ENCODE data around the gene C19orf81. TPM values are rescaled to one million over a fixed set of nuclear protein-coding genes. Genes with fewer than 3 reads are reported as not detected.

The C19orf81 gene
- total RNA-seq, 1 experiment from 2014 or later = 22.4 TPM

DNA sequence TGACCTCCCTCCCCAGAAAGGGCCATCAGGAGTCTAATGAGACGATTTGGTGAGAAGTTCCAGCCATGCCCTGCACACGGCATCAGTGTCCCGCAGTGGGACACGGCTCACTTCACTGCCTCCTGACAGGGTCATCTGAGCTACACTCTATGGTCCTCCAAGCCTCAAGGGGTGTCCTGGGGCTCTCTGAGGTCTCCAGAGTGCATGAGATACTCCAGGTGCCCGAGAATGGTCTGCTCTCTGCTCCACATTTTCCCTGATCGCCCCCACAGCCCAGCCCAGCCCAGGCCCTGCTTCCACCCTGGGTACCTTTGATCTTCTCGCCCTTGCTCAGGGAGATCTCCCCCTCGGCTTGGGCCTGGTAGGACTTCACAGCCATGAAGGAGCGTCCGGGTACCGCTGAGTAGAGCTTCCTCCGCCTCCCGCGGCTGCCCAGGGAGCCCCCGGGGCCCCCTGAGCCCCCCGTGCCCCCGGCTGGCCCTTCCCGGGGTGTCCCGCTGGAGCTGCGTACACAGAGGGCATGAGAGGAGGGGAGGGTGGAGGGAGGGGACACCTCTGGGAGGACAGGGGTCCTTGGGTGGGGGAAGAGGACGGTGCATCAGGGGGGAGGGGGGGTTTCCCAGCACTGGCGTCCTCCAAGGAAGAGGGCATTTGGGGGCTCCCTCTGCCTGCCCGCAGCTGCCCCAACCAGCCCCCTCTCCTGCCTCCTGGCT, 53.1 kb downstream of the C19orf81 start (continued):
- TF ChIP-seq, protein P1, sequence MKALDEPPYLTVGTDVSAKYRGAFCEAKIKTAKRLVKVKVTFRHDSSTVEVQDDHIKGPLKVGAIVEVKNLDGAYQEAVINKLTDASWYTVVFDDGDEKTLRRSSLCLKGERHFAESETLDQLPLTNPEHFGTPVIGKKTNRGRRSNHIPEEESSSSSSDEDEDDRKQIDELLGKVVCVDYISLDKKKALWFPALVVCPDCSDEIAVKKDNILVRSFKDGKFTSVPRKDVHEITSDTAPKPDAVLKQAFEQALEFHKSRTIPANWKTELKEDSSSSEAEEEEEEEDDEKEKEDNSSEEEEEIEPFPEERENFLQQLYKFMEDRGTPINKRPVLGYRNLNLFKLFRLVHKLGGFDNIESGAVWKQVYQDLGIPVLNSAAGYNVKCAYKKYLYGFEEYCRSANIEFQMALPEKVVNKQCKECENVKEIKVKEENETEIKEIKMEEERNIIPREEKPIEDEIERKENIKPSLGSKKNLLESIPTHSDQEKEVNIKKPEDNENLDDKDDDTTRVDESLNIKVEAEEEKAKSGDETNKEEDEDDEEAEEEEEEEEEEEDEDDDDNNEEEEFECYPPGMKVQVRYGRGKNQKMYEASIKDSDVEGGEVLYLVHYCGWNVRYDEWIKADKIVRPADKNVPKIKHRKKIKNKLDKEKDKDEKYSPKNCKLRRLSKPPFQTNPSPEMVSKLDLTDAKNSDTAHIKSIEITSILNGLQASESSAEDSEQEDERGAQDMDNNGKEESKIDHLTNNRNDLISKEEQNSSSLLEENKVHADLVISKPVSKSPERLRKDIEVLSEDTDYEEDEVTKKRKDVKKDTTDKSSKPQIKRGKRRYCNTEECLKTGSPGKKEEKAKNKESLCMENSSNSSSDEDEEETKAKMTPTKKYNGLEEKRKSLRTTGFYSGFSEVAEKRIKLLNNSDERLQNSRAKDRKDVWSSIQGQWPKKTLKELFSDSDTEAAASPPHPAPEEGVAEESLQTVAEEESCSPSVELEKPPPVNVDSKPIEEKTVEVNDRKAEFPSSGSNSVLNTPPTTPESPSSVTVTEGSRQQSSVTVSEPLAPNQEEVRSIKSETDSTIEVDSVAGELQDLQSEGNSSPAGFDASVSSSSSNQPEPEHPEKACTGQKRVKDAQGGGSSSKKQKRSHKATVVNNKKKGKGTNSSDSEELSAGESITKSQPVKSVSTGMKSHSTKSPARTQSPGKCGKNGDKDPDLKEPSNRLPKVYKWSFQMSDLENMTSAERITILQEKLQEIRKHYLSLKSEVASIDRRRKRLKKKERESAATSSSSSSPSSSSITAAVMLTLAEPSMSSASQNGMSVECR (CRISPR knock-in tag; IDR thresholded peaks at IDR 0.05; ENCODE audit: borderline replicate concordance) = no peak
- no peak for TF ChIP-seq ESRRA (CRISPR knock-in tag; IDR thresholded peaks at IDR 0.05; ENCODE audit: borderline replicate concordance)
- TF ChIP-seq, protein P2, sequence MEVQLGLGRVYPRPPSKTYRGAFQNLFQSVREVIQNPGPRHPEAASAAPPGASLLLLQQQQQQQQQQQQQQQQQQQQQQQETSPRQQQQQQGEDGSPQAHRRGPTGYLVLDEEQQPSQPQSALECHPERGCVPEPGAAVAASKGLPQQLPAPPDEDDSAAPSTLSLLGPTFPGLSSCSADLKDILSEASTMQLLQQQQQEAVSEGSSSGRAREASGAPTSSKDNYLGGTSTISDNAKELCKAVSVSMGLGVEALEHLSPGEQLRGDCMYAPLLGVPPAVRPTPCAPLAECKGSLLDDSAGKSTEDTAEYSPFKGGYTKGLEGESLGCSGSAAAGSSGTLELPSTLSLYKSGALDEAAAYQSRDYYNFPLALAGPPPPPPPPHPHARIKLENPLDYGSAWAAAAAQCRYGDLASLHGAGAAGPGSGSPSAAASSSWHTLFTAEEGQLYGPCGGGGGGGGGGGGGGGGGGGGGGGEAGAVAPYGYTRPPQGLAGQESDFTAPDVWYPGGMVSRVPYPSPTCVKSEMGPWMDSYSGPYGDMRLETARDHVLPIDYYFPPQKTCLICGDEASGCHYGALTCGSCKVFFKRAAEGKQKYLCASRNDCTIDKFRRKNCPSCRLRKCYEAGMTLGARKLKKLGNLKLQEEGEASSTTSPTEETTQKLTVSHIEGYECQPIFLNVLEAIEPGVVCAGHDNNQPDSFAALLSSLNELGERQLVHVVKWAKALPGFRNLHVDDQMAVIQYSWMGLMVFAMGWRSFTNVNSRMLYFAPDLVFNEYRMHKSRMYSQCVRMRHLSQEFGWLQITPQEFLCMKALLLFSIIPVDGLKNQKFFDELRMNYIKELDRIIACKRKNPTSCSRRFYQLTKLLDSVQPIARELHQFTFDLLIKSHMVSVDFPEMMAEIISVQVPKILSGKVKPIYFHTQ (CRISPR knock-in tag; IDR thresholded peaks at IDR 0.05) = no peak
- no peak for TF ChIP-seq JUN (CRISPR knock-in tag; IDR thresholded peaks at IDR 0.05)

DNA sequence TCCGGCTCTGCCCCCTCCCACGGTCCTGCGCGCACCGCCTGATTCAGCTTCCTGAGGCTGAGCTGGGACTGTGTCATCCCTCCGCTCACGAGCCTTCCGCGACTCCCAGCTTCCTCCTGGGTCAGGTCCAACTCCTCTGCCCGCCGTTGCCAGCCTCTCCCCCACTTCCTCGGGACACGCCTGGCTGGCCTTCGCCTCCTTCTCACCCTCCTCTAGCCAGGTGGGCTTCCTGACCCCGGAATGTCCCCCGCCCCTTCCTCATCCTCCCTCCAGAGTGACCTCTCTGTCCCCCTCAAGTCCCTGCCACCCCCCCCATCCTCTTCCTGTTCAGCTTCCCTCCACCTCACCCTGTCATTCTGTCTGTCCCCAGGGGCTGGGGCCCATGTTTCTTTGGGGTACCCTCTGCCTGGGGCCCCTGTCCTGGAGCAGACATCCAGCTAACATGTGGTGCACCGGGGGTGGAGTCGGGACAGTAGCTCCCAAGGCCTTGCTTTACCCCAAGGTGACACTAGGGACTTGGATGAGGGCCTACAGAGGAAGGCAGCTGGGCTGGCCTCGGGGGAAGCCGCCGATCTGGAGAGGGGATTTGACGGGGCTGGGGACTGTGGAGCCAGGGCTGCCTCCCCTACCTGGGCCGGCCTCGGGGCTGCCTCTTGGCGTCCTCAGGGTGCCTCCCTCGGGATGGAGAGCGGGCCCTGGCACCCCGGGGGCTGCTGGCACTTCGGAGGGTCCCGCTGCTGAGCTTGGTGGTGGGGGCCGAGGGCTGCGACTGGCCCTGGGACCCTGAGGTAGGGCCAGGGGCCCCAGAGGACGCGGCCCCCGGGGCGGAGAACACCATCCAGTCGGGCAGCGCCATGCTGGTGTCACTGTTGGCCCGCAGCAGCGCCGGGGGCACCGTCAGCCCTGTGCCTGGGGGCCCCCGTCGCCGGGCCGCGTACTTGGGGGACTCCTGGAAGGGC, 53.9 kb downstream of the C19orf81 start:
- peaks cover 51% of the 10 kb centered on the region for H3K27me3 Mint-ChIP-seq (ENCODE audit: low read depth)
- no peak overlapping the region for H3K4me3 Mint-ChIP-seq
- peaks cover 6% of the 10 kb centered on the region; the same call in 1 of the 2 replicates for H3K4me1 Mint-ChIP-seq
- no peak overlapping the region for H3K27ac Mint-ChIP-seq
- ChIA-PET CTCF (interaction anchor here (0.5 to 7.8 kb wide), 50 partner anchors 8 to 500 kb away, joined by 3 to 184 read pairs (median 4); partner anchors contain the start of genes C19orf81, CLEC11A and MYH14), POLR2A (interaction anchor here (0.8 kb wide), 1 partner anchor 102 kb away, joined by 4 read pairs; no protein-coding TSS in a partner anchor)
- ATAC-seq = peak; percentile 41
- H3K9me3 Mint-ChIP-seq = no peaks in the 10 kb centered on the region
- H3K36me3 Mint-ChIP-seq = no peaks in the 10 kb centered on the region
- no peak for DNase-seq (ENCODE audit: low spot score)
- TF ChIP-seq, protein P3, sequence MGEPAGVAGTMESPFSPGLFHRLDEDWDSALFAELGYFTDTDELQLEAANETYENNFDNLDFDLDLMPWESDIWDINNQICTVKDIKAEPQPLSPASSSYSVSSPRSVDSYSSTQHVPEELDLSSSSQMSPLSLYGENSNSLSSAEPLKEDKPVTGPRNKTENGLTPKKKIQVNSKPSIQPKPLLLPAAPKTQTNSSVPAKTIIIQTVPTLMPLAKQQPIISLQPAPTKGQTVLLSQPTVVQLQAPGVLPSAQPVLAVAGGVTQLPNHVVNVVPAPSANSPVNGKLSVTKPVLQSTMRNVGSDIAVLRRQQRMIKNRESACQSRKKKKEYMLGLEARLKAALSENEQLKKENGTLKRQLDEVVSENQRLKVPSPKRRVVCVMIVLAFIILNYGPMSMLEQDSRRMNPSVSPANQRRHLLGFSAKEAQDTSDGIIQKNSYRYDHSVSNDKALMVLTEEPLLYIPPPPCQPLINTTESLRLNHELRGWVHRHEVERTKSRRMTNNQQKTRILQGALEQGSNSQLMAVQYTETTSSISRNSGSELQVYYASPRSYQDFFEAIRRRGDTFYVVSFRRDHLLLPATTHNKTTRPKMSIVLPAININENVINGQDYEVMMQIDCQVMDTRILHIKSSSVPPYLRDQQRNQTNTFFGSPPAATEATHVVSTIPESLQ (CRISPR knock-in tag; IDR thresholded peaks at IDR 0.05) = no peak
- TF ChIP-seq ZNF423 (CRISPR knock-in tag; IDR thresholded peaks at IDR 0.05) (no peak), GTF2I (CRISPR knock-in tag; conservative IDR thresholded peaks at IDR 0.05) (no peak), ZNF396 (CRISPR knock-in tag; IDR thresholded peaks at IDR 0.05; ENCODE audit: borderline replicate concordance) (no peak), OVOL2 (CRISPR knock-in tag; IDR thresholded peaks at IDR 0.05; ENCODE audit: borderline replicate concordance) (no peak), SMAD4 (CRISPR knock-in tag; IDR thresholded peaks at IDR 0.05) (no peak), ETV6 (CRISPR knock-in tag; IDR thresholded peaks at IDR 0.05) (no peak), ZNF232 (CRISPR knock-in tag; IDR thresholded peaks at IDR 0.05) (no peak)
- TF ChIP-seq, protein P2 (CRISPR knock-in tag; IDR thresholded peaks at IDR 0.05) = no peak
- TF ChIP-seq, protein P4, sequence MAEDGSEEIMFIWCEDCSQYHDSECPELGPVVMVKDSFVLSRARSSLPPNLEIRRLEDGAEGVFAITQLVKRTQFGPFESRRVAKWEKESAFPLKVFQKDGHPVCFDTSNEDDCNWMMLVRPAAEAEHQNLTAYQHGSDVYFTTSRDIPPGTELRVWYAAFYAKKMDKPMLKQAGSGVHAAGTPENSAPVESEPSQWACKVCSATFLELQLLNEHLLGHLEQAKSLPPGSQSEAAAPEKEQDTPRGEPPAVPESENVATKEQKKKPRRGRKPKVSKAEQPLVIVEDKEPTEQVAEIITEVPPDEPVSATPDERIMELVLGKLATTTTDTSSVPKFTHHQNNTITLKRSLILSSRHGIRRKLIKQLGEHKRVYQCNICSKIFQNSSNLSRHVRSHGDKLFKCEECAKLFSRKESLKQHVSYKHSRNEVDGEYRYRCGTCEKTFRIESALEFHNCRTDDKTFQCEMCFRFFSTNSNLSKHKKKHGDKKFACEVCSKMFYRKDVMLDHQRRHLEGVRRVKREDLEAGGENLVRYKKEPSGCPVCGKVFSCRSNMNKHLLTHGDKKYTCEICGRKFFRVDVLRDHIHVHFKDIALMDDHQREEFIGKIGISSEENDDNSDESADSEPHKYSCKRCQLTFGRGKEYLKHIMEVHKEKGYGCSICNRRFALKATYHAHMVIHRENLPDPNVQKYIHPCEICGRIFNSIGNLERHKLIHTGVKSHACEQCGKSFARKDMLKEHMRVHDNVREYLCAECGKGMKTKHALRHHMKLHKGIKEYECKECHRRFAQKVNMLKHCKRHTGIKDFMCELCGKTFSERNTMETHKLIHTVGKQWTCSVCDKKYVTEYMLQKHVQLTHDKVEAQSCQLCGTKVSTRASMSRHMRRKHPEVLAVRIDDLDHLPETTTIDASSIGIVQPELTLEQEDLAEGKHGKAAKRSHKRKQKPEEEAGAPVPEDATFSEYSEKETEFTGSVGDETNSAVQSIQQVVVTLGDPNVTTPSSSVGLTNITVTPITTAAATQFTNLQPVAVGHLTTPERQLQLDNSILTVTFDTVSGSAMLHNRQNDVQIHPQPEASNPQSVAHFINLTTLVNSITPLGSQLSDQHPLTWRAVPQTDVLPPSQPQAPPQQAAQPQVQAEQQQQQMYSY (CRISPR knock-in tag; IDR thresholded peaks at IDR 0.05) = no peak
- TF ChIP-seq, protein P5, sequence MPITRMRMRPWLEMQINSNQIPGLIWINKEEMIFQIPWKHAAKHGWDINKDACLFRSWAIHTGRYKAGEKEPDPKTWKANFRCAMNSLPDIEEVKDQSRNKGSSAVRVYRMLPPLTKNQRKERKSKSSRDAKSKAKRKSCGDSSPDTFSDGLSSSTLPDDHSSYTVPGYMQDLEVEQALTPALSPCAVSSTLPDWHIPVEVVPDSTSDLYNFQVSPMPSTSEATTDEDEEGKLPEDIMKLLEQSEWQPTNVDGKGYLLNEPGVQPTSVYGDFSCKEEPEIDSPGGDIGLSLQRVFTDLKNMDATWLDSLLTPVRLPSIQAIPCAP (CRISPR knock-in tag; IDR thresholded peaks at IDR 0.05) = no peak
- TF ChIP-seq, protein P6, sequence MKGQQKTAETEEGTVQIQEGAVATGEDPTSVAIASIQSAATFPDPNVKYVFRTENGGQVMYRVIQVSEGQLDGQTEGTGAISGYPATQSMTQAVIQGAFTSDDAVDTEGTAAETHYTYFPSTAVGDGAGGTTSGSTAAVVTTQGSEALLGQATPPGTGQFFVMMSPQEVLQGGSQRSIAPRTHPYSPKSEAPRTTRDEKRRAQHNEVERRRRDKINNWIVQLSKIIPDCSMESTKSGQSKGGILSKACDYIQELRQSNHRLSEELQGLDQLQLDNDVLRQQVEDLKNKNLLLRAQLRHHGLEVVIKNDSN (CRISPR knock-in tag; IDR thresholded peaks at IDR 0.05) = no peak
